GM12865 (cell line): Measurements from ENCODE around the gene RBBP4.

Experiments
- DNase-seq: peaks from one replicate; pipeline ENCODE4 v3.0.0; 2010; ENCODE audit warnings: low read depth
- H3K4me3 ChIP-seq: 2 replicates; pipeline ENCODE4 v1.5.1; 2011; ENCODE audit warnings: mild to moderate bottlenecking, low read depth, low read length, control low read depth
- CTCF ChIP-seq: IDR thresholded peaks from 2 replicates; pipeline ENCODE4 v1.5.1; 2011; ENCODE audit warnings: low read length, control low read depth, low read depth, inconsistent platforms; ENCODE audit not compliant: insufficient read depth; ENCODE audit errors: missing control alignments

Gene RBBP4

DNA sequence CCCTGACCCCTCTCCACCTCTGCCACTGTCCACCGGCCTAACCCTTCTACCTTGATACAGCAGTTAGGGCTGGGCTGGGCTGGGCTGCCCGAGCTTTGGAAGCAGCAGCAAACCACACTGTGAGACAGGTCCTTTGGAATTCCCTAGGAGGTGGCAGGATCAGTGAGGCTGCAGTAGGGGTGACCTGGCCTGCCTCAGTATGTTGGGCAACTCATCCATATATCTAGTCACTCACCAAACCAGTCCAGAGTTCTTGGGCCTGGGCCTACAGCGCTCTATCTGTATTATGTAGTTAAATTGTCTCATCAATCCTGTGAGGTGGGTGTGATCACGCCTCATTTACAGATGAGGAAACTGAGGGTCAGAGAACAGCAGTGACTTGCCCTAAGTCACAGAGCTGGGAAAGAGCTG, 64.9 kb downstream of the RBBP4 start:
- DNase-seq = no peak
- H3K4me3 ChIP-seq = no peak overlapping the region
- TF ChIP-seq CTCF = no peak

DNA sequence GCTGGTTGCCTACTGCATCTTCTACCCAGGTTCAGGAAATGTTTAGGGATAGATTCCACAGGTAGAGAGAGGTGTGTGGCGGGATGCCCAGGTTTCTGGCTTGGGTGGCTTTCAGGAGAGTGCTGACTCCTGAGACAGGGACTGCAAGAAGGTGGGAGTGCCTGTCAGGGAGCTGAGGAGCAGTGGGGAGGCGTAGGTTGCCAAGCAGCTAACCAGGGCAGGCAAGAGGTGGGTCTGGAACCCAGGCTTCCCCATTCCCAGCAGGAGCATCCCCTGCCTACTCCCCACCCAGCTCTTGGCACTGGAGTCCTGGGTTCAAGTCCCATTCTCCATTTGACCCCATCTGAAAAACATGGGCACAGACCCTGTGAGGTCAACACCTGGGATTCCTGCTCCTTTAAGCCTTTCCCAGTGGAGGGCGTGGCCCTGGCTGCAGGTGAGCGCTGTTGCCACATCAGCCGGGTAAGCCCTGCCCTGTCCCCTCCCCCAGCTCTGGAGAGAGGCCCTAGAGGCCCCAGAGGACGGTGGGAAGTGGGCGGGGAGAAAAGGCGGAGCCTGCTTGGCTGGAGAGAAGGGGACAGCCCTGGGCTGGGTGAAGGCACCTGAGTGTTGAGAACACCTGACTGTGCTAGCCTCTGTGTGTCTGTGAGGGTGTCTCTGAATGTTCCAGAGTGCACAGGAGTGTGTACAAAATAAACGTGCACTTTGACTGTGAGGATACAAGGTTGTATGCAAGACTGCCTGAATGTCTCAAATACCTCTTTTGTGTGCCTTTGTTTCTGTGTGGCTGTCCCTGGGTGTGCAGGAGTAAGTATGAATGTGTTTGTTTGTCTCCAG, 65.5 kb downstream of the RBBP4 start:
- peak; percentile 73 for DNase-seq
- H3K4me3 ChIP-seq = no peak overlapping the region
- no peak for TF ChIP-seq CTCF

DNA sequence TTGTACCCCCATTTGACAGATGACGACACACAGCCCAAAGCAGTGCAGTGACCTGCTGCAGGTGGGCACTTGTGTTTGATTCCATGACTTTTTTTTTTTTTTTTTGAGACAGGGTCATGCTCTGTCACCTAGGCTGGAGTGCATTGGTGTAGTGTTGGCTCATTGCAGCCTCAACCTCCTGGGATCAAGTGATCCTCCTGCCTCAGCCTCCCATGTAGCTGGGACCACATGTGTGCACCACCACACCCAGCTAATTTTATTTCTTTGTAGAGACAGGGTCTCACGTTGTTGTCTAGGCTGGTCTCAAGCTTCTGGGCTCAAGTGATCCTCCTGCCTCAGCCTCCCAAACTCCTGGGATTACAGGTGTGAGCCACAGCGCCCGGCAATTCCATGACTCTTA, 66.5 kb downstream of the RBBP4 start:
- no peak for DNase-seq
- no peak for TF ChIP-seq CTCF
- H3K4me3 ChIP-seq = no peak overlapping the region

- DNase-seq = no peak
- no peak overlapping the region for H3K4me3 ChIP-seq
- TF ChIP-seq CTCF = no peak
Measured at GRCh38 chr1:32718036-32718435, 67.0 kb downstream of the RBBP4 start.

DNA sequence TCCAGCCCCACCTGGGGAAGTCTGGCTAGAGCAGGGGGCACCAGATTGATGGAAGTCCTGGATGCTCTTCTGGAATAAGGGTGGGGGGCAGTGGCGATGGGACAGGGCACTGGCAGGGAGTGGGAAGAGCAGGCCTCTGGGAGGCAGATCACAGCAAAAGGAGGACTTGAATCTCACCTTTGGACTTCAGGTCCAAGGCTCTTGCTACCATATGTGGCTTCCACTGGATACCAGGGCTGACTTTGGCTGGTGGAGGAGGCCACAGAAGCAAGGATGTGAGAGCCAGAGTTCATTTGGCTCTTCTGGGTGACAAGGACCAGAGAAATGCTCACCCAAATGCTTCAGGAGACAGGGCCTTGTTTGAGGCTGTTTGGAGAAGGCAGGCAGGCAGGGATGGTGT, 67.5 kb downstream of the RBBP4 start:
- TF ChIP-seq CTCF = no peak
- H3K4me3 ChIP-seq = no peak overlapping the region
- no peak for DNase-seq

GRCh38 chr1:32719681-32720275, 68.8 kb downstream of the RBBP4 start:
- no peak overlapping the region for H3K4me3 ChIP-seq
- TF ChIP-seq CTCF = no peak
- DNase-seq = no peak
